ENCODE results near the gene PIK3C2A.

The PIK3C2A gene

GRCh38 chr11:17164361-17165246 lies 43.2 kb downstream of the PIK3C2A start:
- no peak for TF ChIP-seq CTCF (IDR thresholded peaks at IDR 0.05; ENCODE audit: insufficient read depth, low read length, missing control alignments)
- no peak for DNase-seq (ENCODE audit: low read depth, low spot score)
- H3K4me3 ChIP-seq (ENCODE audit: low read depth, low read length), result no peak overlapping the region
- CTCF ChIA-PET, result no interaction called here
- POLR2A ChIA-PET, result no interaction called here

GRCh38 chr11:17163736-17164135 lies 44.0 kb downstream of the PIK3C2A start:
- DNase-seq (ENCODE audit: low read depth, low spot score), result no peak
- no peak for TF ChIP-seq CTCF (IDR thresholded peaks at IDR 0.05; ENCODE audit: insufficient read depth, low read length, missing control alignments)
- CTCF ChIA-PET, result no interaction called here
- POLR2A ChIA-PET, result no interaction called here
- H3K4me3 ChIP-seq (ENCODE audit: low read depth, low read length), result no peak overlapping the region

- POLR2A ChIA-PET, result interaction anchor here (0.6 kb wide), 1 partner anchor 34 kb away, joined by 3 read pairs; no protein-coding TSS in a partner anchor
- DNase-seq (ENCODE audit: low read depth, low spot score), result no peak
- CTCF ChIA-PET, result no interaction called here
These were observed 44.5 kb downstream of the PIK3C2A start for GRCh38 chr11:17163291-17163690.

GRCh38 chr11:17162376-17162775 lies 45.4 kb downstream of the PIK3C2A start:
- ChIA-PET POLR2A (no interaction called here), CTCF (no interaction called here)

More at GRCh38 chr11:17163291-17163690, 44.5 kb downstream of the PIK3C2A start:
- no peak for TF ChIP-seq CTCF (IDR thresholded peaks at IDR 0.05; ENCODE audit: insufficient read depth, low read length, missing control alignments)
- H3K4me3 ChIP-seq (ENCODE audit: low read depth, low read length), result no peak overlapping the region

GRCh38 chr11:17161515-17161914 lies 46.3 kb downstream of the PIK3C2A start:
- no peak for DNase-seq (ENCODE audit: low read depth, low spot score)
- no peak overlapping the region for H3K4me3 ChIP-seq (ENCODE audit: low read depth, low read length)
- ChIA-PET POLR2A (no interaction called here), CTCF (no interaction called here)
- no peak for TF ChIP-seq CTCF (IDR thresholded peaks at IDR 0.05; ENCODE audit: insufficient read depth, low read length, missing control alignments)

More at GRCh38 chr11:17162376-17162775, 45.4 kb downstream of the PIK3C2A start:
- no peak overlapping the region for H3K4me3 ChIP-seq (ENCODE audit: low read depth, low read length)
- DNase-seq (ENCODE audit: low read depth, low spot score), result no peak
- no peak for TF ChIP-seq CTCF (IDR thresholded peaks at IDR 0.05; ENCODE audit: insufficient read depth, low read length, missing control alignments)

- POLR2A ChIA-PET, result no interaction called here
- no peak for TF ChIP-seq CTCF (IDR thresholded peaks at IDR 0.05; ENCODE audit: insufficient read depth, low read length, missing control alignments)
- no peak for DNase-seq (ENCODE audit: low read depth, low spot score)
- CTCF ChIA-PET, result interaction anchor here (2.3 kb wide), 1 partner anchor 11 kb away, joined by 7 read pairs; no protein-coding TSS in a partner anchor
- no peak overlapping the region for H3K4me3 ChIP-seq (ENCODE audit: low read depth, low read length)
These were observed 48.3 kb downstream of the PIK3C2A start for GRCh38 chr11:17159441-17159840.

All from AG04449 (cell line).